ENCODE measurements around the gene USP12. TPM values are rescaled to one million over a fixed set of nuclear protein-coding genes. Genes with fewer than 3 reads are reported as not detected.

The USP12 gene
- total and polyA plus RNA-seq, 4 donors, result 5.7 to 43.7 (median 11.9) TPM

DNA sequence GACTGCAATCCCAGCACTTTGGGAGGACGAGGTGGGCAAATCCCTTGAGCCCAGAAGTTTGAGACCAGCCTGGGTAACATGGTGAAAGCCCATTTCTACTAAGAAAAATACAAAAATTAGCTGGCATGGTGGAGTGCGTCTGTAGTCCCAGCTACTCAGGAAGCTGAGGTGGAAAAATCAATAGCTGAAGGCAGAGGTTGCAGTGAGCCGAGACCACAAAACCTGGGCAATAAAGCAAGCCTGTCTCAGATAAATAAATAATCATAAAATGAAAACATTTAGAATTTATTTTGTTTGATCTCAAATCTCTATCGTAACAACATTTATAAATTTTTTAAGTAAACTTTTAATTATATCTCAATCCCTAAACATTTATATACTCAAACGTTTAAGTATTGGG, 36.6 kb downstream of the USP12 start:
- DNase-seq (ENCODE audit: low spot score), result no peak
- no peak overlapping the region for H3K9ac ChIP-seq (ENCODE audit: low read depth in 1 of 2, low read length in 2 of 2)

DNA sequence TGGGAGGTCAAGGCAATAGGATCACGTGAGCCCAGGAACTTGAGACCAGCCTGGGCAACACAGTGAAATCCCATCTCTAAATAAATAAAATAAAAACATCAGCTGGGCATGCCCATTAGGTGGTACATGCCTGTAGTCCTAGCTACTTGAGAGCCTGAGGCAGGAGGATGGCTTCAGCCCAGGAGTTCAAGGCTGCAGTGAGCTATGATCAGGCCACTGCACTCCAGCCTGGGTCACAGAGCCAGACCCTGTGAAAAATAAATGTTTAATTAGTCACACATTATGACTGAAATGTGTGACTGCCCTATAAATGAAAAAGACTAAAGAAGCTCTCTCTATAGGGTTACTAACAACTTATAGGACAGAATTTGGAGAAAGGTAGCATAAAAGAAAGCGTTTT, 37.7 kb downstream of the USP12 start:
- no peaks in the 10 kb centered on the region for H3K9me3 ChIP-seq (ENCODE audit: control insufficient read depth in 4 of 4, low read length in 3 of 4)
- H3K27me3 ChIP-seq (ENCODE audit: control insufficient read depth in 4 of 4, insufficient read depth in 4 of 4, low read length in 3 of 4), result no peaks in the 10 kb centered on the region
- no peak for DNase-seq (ENCODE audit: low spot score)
- 70% methylated on average over 2 of the region's 2 CpGs for WGBS
- H3K9ac ChIP-seq (ENCODE audit: low read depth in 1 of 2, low read length in 2 of 2), result no peak overlapping the region
- peak; percentile 50 to 57 for TF ChIP-seq HNF4A (conservative IDR thresholded peaks at IDR 0.05)
- TF ChIP-seq YY1 (IDR thresholded peaks at IDR 0.05), result no peak
- peak; percentile 10 for TF ChIP-seq SP1 (IDR thresholded peaks at IDR 0.05)
- peak; percentile 59 to 68 for TF ChIP-seq RXRA (IDR thresholded peaks at IDR 0.05)
- peak overlapping the region; percentile 3 to 73 for H3K27ac ChIP-seq (ENCODE audit: low read depth in 1 of 2, low read length in 2 of 2)
- no peaks in the 10 kb centered on the region for H3K36me3 ChIP-seq (ENCODE audit: control insufficient read depth in 4 of 4, insufficient read depth in 3 of 4, low read depth in 1 of 4, low read length in 3 of 4)
- H3K4me1 ChIP-seq (ENCODE audit: control insufficient read depth in 4 of 4, insufficient read depth in 4 of 4, low read length in 3 of 4), result peaks cover 12 to 57% (median 27%) of the 10 kb centered on the region in 4 donors
- H3K4me3 ChIP-seq (ENCODE audit: low read depth in 1 of 3, low read length in 3 of 3), result no peak overlapping the region

More for the DNA sequence above, 36.6 kb downstream of the USP12 start:
- no peak overlapping the region for H3K4me3 ChIP-seq (ENCODE audit: low read depth in 1 of 3, low read length in 3 of 3)
- H3K36me3 ChIP-seq (ENCODE audit: control insufficient read depth in 4 of 4, insufficient read depth in 3 of 4, low read depth in 1 of 4, low read length in 3 of 4), result no peaks in the 10 kb centered on the region
- no peaks in the 10 kb centered on the region for H3K27me3 ChIP-seq (ENCODE audit: control insufficient read depth in 4 of 4, insufficient read depth in 4 of 4, low read length in 3 of 4)
- H3K9me3 ChIP-seq (ENCODE audit: control insufficient read depth in 4 of 4, low read length in 3 of 4), result no peaks in the 10 kb centered on the region
- H3K4me1 ChIP-seq (ENCODE audit: control insufficient read depth in 4 of 4, insufficient read depth in 4 of 4, low read length in 3 of 4), result peaks cover 8 to 52% (median 22%) of the 10 kb centered on the region in 4 donors
- H3K27ac ChIP-seq (ENCODE audit: low read depth in 1 of 2, low read length in 2 of 2), result peak overlapping the region; percentile 68 to 73
- WGBS, result 44% methylated on average over 5 of the region's 5 CpGs
- TF ChIP-seq RXRA (IDR thresholded peaks at IDR 0.05) (no peak), ATF3 (IDR thresholded peaks at IDR 0.05) (no peak), YY1 (IDR thresholded peaks at IDR 0.05) (peak; percentile 10), SP1 (IDR thresholded peaks at IDR 0.05) (peak; percentile 2), JUND (IDR thresholded peaks at IDR 0.05) (no peak), GABPA (IDR thresholded peaks at IDR 0.05 in 1 of 2, conservative IDR thresholded peaks at IDR 0.05 in 1 of 2) (no peak), NR2F2 (IDR thresholded peaks at IDR 0.05) (no peak), FOXA1 (IDR thresholded peaks at IDR 0.05) (no peak), ZBTB33 (IDR thresholded peaks at IDR 0.05) (no peak), HNF4A (conservative IDR thresholded peaks at IDR 0.05) (no peak), FOXA2 (IDR thresholded peaks at IDR 0.05) (no peak)

- Histone ChIP-seq H3K4me1 (ENCODE audit: control insufficient read depth in 4 of 4, insufficient read depth in 4 of 4, low read length in 3 of 4) (peaks cover 17 to 46% (median 32%) of the 10 kb centered on the region in 4 donors), H3K36me3 (ENCODE audit: control insufficient read depth in 4 of 4, insufficient read depth in 3 of 4, low read depth in 1 of 4, low read length in 3 of 4) (no peaks in the 10 kb centered on the region), H3K9me3 (ENCODE audit: control insufficient read depth in 4 of 4, low read length in 3 of 4) (no peaks in the 10 kb centered on the region), H3K9ac (ENCODE audit: low read depth in 1 of 2, low read length in 2 of 2) (no peak overlapping the region), H3K27me3 (ENCODE audit: control insufficient read depth in 4 of 4, insufficient read depth in 4 of 4, low read length in 3 of 4) (no peaks in the 10 kb centered on the region), H3K27ac (ENCODE audit: low read depth in 1 of 2, low read length in 2 of 2) (peak overlapping the region; percentile 4 to 37), H3K4me3 (ENCODE audit: low read depth in 1 of 3, low read length in 3 of 3) (no peak overlapping the region)
- no peak for DNase-seq (ENCODE audit: low spot score)
- WGBS, result 88% methylated on average over 5 of the region's 5 CpGs
- no peak for TF ChIP-seq RAD21 (IDR thresholded peaks at IDR 0.05)
- TF ChIP-seq ATF3 (IDR thresholded peaks at IDR 0.05), result no peak
- no peak for TF ChIP-seq NR2F2 (IDR thresholded peaks at IDR 0.05)
- no peak for TF ChIP-seq SP1 (IDR thresholded peaks at IDR 0.05)
- TF ChIP-seq, protein P1, sequence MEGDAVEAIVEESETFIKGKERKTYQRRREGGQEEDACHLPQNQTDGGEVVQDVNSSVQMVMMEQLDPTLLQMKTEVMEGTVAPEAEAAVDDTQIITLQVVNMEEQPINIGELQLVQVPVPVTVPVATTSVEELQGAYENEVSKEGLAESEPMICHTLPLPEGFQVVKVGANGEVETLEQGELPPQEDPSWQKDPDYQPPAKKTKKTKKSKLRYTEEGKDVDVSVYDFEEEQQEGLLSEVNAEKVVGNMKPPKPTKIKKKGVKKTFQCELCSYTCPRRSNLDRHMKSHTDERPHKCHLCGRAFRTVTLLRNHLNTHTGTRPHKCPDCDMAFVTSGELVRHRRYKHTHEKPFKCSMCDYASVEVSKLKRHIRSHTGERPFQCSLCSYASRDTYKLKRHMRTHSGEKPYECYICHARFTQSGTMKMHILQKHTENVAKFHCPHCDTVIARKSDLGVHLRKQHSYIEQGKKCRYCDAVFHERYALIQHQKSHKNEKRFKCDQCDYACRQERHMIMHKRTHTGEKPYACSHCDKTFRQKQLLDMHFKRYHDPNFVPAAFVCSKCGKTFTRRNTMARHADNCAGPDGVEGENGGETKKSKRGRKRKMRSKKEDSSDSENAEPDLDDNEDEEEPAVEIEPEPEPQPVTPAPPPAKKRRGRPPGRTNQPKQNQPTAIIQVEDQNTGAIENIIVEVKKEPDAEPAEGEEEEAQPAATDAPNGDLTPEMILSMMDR (IDR thresholded peaks at IDR 0.05; ENCODE audit: low read depth, low read length, missing input control), result no peak
- no peak for TF ChIP-seq FOXA1 (IDR thresholded peaks at IDR 0.05)
- TF ChIP-seq YY1 (IDR thresholded peaks at IDR 0.05), result no peak
Observed at GRCh38 chr13:27132538-27132937, 39.1 kb downstream of the USP12 start.

Data from liver (tissue), 9 donors.